H1 (cell line): ENCODE results near the gene YOD1. TPM values are rescaled to one million over a fixed set of nuclear protein-coding genes. Genes with fewer than 3 reads are reported as not detected.
A peak's percentile ranks its signal among the peaks of the same experiment; 100 is the strongest.

Experiments used
- CTCF ChIA-PET: fragments of 300-600 bp; sonication (Branson Sonifier 250); formaldehyde crosslinking; loops from one replicate; lab custom pipeline; 2021; ENCODE audit not compliant: partially characterized antibody; lab: Charles Lee
- POLR2A ChIA-PET: fragments of 300-600 bp; sonication (Branson Sonifier 250); formaldehyde crosslinking; loops from one replicate; lab custom pipeline; 2021; ENCODE audit warnings: inconsistent platforms; ENCODE audit not compliant: partially characterized antibody; lab: Charles Lee
- DNase-seq, 2 experiments: peaks; one replicate each; pipeline versions ENCODE4 v3.0.0 to v3.0.0-alpha.2; 2010 to 2022; ENCODE audit warnings: low spot score in 2 of 2, low read depth in 1 of 2, mixed read lengths in 1 of 2
- FAIRE-seq: peaks from 2 replicates; lab custom pipeline; 2011; peaks lifted over from hg19 to GRCh38; lab: Jason Lieb, UNC
- H2AFZ ChIP-seq: 2 replicates; pipeline ENCODE4 v1.8.1; 2012; ENCODE audit warnings: low read length, inconsistent platforms
- H2AK5ac ChIP-seq: 2 replicates; pipeline ENCODE4 v1.6.1; 2013; ENCODE audit warnings: low read depth, low read length
- H2BK120ac ChIP-seq: replicated peaks from 2 replicates; pipeline ENCODE3; 2013; ENCODE audit warnings: low read depth, low read length, inconsistent platforms
- H2BK12ac ChIP-seq: 2 replicates; pipeline ENCODE4 v1.6.1; 2013; ENCODE audit warnings: low read depth, low read length
- H2BK15ac ChIP-seq: 2 replicates; pipeline ENCODE4 v1.6.1; 2013; ENCODE audit warnings: low read length
- H2BK20ac ChIP-seq: 2 replicates; pipeline ENCODE4 v1.6.1; 2013; ENCODE audit warnings: low read length
- H2BK5ac ChIP-seq: 2 replicates; pipeline ENCODE4 v1.6.1; 2013; ENCODE audit warnings: low read depth, low read length
- H3K14ac ChIP-seq: 2 replicates; pipeline ENCODE4 v1.6.1; 2013; ENCODE audit warnings: inconsistent platforms; ENCODE audit not compliant: insufficient read length
- H3K18ac ChIP-seq: 2 replicates; pipeline ENCODE4 v1.6.1; 2013; ENCODE audit warnings: low read length; ENCODE audit errors: extremely low read depth
- H3K23ac ChIP-seq: 2 replicates; pipeline ENCODE4 v1.6.1; 2013; ENCODE audit warnings: inconsistent platforms; ENCODE audit not compliant: insufficient read length
- H3K23me2 ChIP-seq: 2 replicates; pipeline ENCODE4 v1.6.1; 2013; ENCODE audit warnings: low read depth, low read length
- H3K27ac ChIP-seq: 2 replicates; pipeline ENCODE4 v1.6.1; 2011; ENCODE audit warnings: low read depth, low read length, inconsistent platforms
- H3K27me3 ChIP-seq, 4 experiments: replicated peaks in 1 of 4; 1 replicate in 1 of 4; 2 replicates in 3 of 4; pipeline versions ENCODE4 v1.6.1 to v1.8.1; 2011 to 2013; ENCODE audit warnings: low read length in 3 of 4, mild to moderate bottlenecking in 3 of 4, inconsistent platforms in 2 of 4, mixed read lengths in 2 of 4, moderate library complexity in 1 of 4; ENCODE audit not compliant: control insufficient read depth in 3 of 4, insufficient read depth in 3 of 4; ENCODE audit errors: extremely low read depth in 1 of 4
- H3K36me3 ChIP-seq, 4 experiments: 2 replicates each; pipeline versions ENCODE4 v1.6.1 to v1.8.1; 2011 to 2013; ENCODE audit warnings: mild to moderate bottlenecking in 4 of 4, low read length in 3 of 4, moderate library complexity in 2 of 4, control low read depth in 1 of 4, inconsistent platforms in 1 of 4; ENCODE audit not compliant: insufficient read depth in 4 of 4, control insufficient read depth in 2 of 4
- H3K4ac ChIP-seq: replicated peaks from 2 replicates; pipeline ENCODE3; 2013; ENCODE audit warnings: low read length, low read depth, mixed read lengths, inconsistent platforms; ENCODE audit not compliant: insufficient read length
- H3K4me1 ChIP-seq, 4 experiments: replicated peaks in 1 of 4; 1 replicate in 1 of 4; 2 replicates in 3 of 4; pipeline versions ENCODE4 v1.6.1 to v1.8.1; 2011 to 2013; ENCODE audit warnings: low read length in 3 of 4, inconsistent platforms in 2 of 4, mixed read lengths in 1 of 4; ENCODE audit not compliant: insufficient read depth in 4 of 4, control insufficient read depth in 3 of 4
- H3K4me2 ChIP-seq, 2 experiments: 2 replicates each; pipeline versions ENCODE4 v1.6.1 to v1.8.1; 2011 to 2013; ENCODE audit warnings: low read depth in 2 of 2, low read length in 2 of 2, control low read depth in 1 of 2, inconsistent platforms in 1 of 2, mild to moderate bottlenecking in 1 of 2; ENCODE audit not compliant: insufficient read depth in 1 of 2
- H3K4me3 ChIP-seq, 4 experiments: fragments of 200-600, 300-600 bp in 1 of 4; sonication (generic), shearing (Covaris generic), sonication (Bioruptor Twin) in 1 of 4; 2 replicates each; pipeline versions ENCODE4 v1.5.1 to v1.8.1; 2011 to 2016; ENCODE audit warnings: low read length in 4 of 4, low read depth in 3 of 4, control low read depth in 2 of 4, inconsistent platforms in 2 of 4, mild to moderate bottlenecking in 2 of 4, mixed read lengths in 1 of 4, moderate library complexity in 1 of 4; ENCODE audit not compliant: insufficient read depth in 2 of 4; ENCODE audit errors: extremely low read depth in 1 of 4
- H3K56ac ChIP-seq: replicated peaks from 2 replicates; pipeline ENCODE3; 2013; ENCODE audit warnings: low read depth, mild to moderate bottlenecking, mixed read lengths, low read length, inconsistent platforms; ENCODE audit not compliant: insufficient read length
- H3K79me1 ChIP-seq: 2 replicates; pipeline ENCODE4 v1.6.1; 2013; ENCODE audit warnings: low read depth, low read length, control low read depth
- H3K79me2 ChIP-seq, 2 experiments: 2 replicates each; pipeline versions ENCODE4 v1.6.1 to v1.8.1; 2012 to 2013; ENCODE audit warnings: low read length in 2 of 2, mild to moderate bottlenecking in 2 of 2, inconsistent platforms in 1 of 2; ENCODE audit not compliant: insufficient read depth in 2 of 2, control insufficient read depth in 1 of 2
- H3K9ac ChIP-seq, 4 experiments: replicated peaks in 1 of 4; 1 replicate in 1 of 4; 2 replicates in 3 of 4; pipeline versions ENCODE4 v1.6.1 to v1.8.1; 2011 to 2013; ENCODE audit warnings: low read depth in 3 of 4, low read length in 3 of 4, control low read depth in 2 of 4, mild to moderate bottlenecking in 2 of 4, moderate library complexity in 2 of 4, inconsistent platforms in 1 of 4; ENCODE audit errors: extremely low read depth in 1 of 4
- H3K9me3 ChIP-seq, 2 experiments: 2 replicates each; pipeline versions ENCODE4 v1.6.1 to v1.8.1; 2012 to 2013; ENCODE audit warnings: mild to moderate bottlenecking in 2 of 2, moderate library complexity in 2 of 2, control low read depth in 1 of 2, inconsistent platforms in 1 of 2, low read depth in 1 of 2, low read length in 1 of 2, mixed read lengths in 1 of 2; ENCODE audit not compliant: insufficient read depth in 2 of 2
- H4K20me1 ChIP-seq, 2 experiments: replicated peaks in 1 of 2; 2 replicates each; pipeline versions ENCODE3 to v1.8.1; 2011 to 2013; ENCODE audit warnings: inconsistent platforms in 2 of 2, low read length in 2 of 2, mild to moderate bottlenecking in 1 of 2; ENCODE audit not compliant: insufficient read depth in 2 of 2, control insufficient read depth in 1 of 2
- H4K5ac ChIP-seq: 2 replicates; pipeline ENCODE4 v1.6.1; 2013; ENCODE audit warnings: low read length, low read depth, mixed read lengths, inconsistent platforms; ENCODE audit not compliant: insufficient read length
- H4K8ac ChIP-seq: 2 replicates; pipeline ENCODE4 v1.8.0; 2013; ENCODE audit warnings: mild to moderate bottlenecking, moderate library complexity, low read length, inconsistent platforms; ENCODE audit not compliant: insufficient read depth; ENCODE audit errors: extremely low read depth
- H4K91ac ChIP-seq: replicated peaks from 2 replicates; pipeline ENCODE3; 2013; ENCODE audit warnings: low read length, mixed read lengths, inconsistent platforms; ENCODE audit not compliant: insufficient read length
- BACH1 ChIP-seq: IDR thresholded peaks from 2 replicates; pipeline ENCODE4 v1.6.1; 2012; ENCODE audit warnings: low read length, improper control_type of control experiment
- CHD2 ChIP-seq: IDR thresholded peaks from 2 replicates; pipeline ENCODE4 v1.6.1; 2012; ENCODE audit warnings: low read length, improper control_type of control experiment
- CREB1 ChIP-seq: IDR thresholded peaks from 2 replicates; pipeline ENCODE4 v1.6.1; 2012; ENCODE audit warnings: inconsistent platforms
- E2F6 ChIP-seq: IDR thresholded peaks from 2 replicates; pipeline ENCODE4 v1.6.1; 2012; ENCODE audit warnings: inconsistent platforms
- EP300 ChIP-seq, 2 experiments: IDR thresholded peaks; 1 replicate in 1 of 2; 2 replicates in 1 of 2; pipeline ENCODE4 v1.6.1; 2011 to 2012; ENCODE audit warnings: low read depth in 2 of 2, low read length in 2 of 2, mild to moderate bottlenecking in 2 of 2, borderline replicate concordance in 1 of 2, inconsistent platforms in 1 of 2, moderate library complexity in 1 of 2
- RFX5 ChIP-seq: IDR thresholded peaks from 2 replicates; pipeline ENCODE4 v1.6.1; 2011; ENCODE audit warnings: low read depth, low read length, improper control_type of control experiment, borderline replicate concordance
- SIX5 ChIP-seq: IDR thresholded peaks from 2 replicates; pipeline ENCODE4 v1.6.1; 2011; ENCODE audit warnings: mild to moderate bottlenecking, low read depth, low read length
- SP2 ChIP-seq: IDR thresholded peaks from 2 replicates; pipeline ENCODE4 v1.6.1; 2012; ENCODE audit warnings: mild to moderate bottlenecking, low read length, inconsistent platforms
- WGBS, 2 experiments: shearing (Covaris generic) in 1 of 2; methylation state at CpG; one replicate each; pipeline versions ENCODE4 v1.1.6 to v1.1.7; 2013 to 2015; ENCODE audit warnings: low lambda C conversion rate in 2 of 2, mixed read lengths in 2 of 2, inconsistent platforms in 1 of 2, low coverage in 1 of 2, missing lambda C conversion rate in 1 of 2; ENCODE audit not compliant: insufficient replicate concordance in 2 of 2, insufficient coverage in 1 of 2, insufficient read length in 1 of 2; ENCODE audit errors: extremely low coverage in 1 of 2, missing lambda C conversion rate in 1 of 2; 5-methylcytosine and 5-hydroxymethylcytosine counted together
- polyA plus RNA-seq, 7 experiments: library from polyadenylated mRNA; depleted of rRNA in 3 of 7; stranded (reverse) in 5 of 7; unstranded in 2 of 7; fragments of >200 nt in 5 of 7; fragments of 200-250 nt in 2 of 7; gene quantifications; 1 replicate in 5 of 7; 2 replicates in 1 of 7; 4 replicates in 1 of 7; pipeline versions ENCODE4 v1.2.1 to v1.2.3, GENCODE V29; 2011 to 2013; ENCODE audit warnings: missing spikeins in 2 of 7, mixed read lengths in 2 of 7
- total RNA-seq: library from RNA; stranded (reverse); fragmentation: NEBNext Ultra II Directional; extraction: Animal tissue kit (Norgen Biotek cat#: 25700); gene quantifications from 2 replicates; pipeline ENCODE4 v1.2.1, GENCODE V29; 2021

The YOD1 gene
- total and polyA plus RNA-seq, 2 of the 8 experiments (the other 6 are each of a cell fraction or from before 2014, with no cell fraction given), result 1.9 to 11.8 TPM

- no peak overlapping the region for H3K18ac ChIP-seq
- CTCF ChIA-PET, result interaction anchor here (0.7 to 10.5 kb wide), 4 partner anchors 11 to 36 kb away, joined by 3 to 122 read pairs (median 3); no protein-coding TSS in a partner anchor
- H2BK120ac ChIP-seq, result no peak overlapping the region
- H2AK5ac ChIP-seq, result no peak overlapping the region
- POLR2A ChIA-PET, result no interaction called here
- H2BK15ac ChIP-seq, result no peak overlapping the region
- H3K4ac ChIP-seq, result no peak overlapping the region
- no peaks in the 10 kb centered on the region for H3K4me1 ChIP-seq
- H3K9ac ChIP-seq, result no peak overlapping the region
- TF ChIP-seq SIX5, result no peak
- no peak for TF ChIP-seq EP300 (IDR thresholded peaks at IDR 0.05; ENCODE audit: borderline replicate concordance in 1 of 2, low read depth in 2 of 2, low read length in 2 of 2)
- TF ChIP-seq RFX5, result no peak
- no peak for TF ChIP-seq CREB1
- TF ChIP-seq BACH1, result no peak
- TF ChIP-seq SP2, result no peak
- no peak for TF ChIP-seq E2F6
- TF ChIP-seq CHD2, result no peak
- no peaks in the 10 kb centered on the region for H3K79me1 ChIP-seq
- H4K91ac ChIP-seq, result no peak overlapping the region
- no peaks in the 10 kb centered on the region for H3K79me2 ChIP-seq
- 84% methylated on average over 4 of the region's 4 CpGs; no CpG with 5 or more reads in 1 of the 2 experiments for WGBS, 2 experiments
- H3K23ac ChIP-seq, result no peak overlapping the region
- H3K56ac ChIP-seq, result no peak overlapping the region
- H3K9me3 ChIP-seq, result no peaks in the 10 kb centered on the region
- peaks cover 0 to 2% (median 0%) of the 10 kb centered on the region in 4 experiments; a peak in 2 of 8 replicates for H3K36me3 ChIP-seq
- H2AFZ ChIP-seq, result no peak overlapping the region
- FAIRE-seq (no peak), DNase-seq (no peak)
- H3K27ac ChIP-seq, result no peak overlapping the region
- no peaks in the 10 kb centered on the region for H4K20me1 ChIP-seq
- no peaks in the 10 kb centered on the region for H3K27me3 ChIP-seq
- no peak overlapping the region for H4K5ac ChIP-seq
- H3K4me2 ChIP-seq, result no peak overlapping the region
- H2BK5ac ChIP-seq, result no peak overlapping the region
- H4K8ac ChIP-seq, result no peak overlapping the region
- H3K14ac ChIP-seq, result no peak overlapping the region
- no peak overlapping the region for H2BK20ac ChIP-seq
- no peak overlapping the region for H3K4me3 ChIP-seq
- no peaks in the 10 kb centered on the region for H3K23me2 ChIP-seq
- 0 out of 2 replicates have a peak overlapping the region, but pooled peaks have one; percentile 60 for H2BK12ac ChIP-seq
Measured at GRCh38 chr1:207018707-207019106, 32.3 kb downstream of the YOD1 start.
